ENCODE data around the gene ITFG2. TPM values are rescaled to one million over a fixed set of nuclear protein-coding genes. Genes with fewer than 3 reads are reported as not detected.

ITFG2 gene
- total RNA-seq, 2 experiments from 2014 or later = 42.0 to 55.2 TPM

DNA sequence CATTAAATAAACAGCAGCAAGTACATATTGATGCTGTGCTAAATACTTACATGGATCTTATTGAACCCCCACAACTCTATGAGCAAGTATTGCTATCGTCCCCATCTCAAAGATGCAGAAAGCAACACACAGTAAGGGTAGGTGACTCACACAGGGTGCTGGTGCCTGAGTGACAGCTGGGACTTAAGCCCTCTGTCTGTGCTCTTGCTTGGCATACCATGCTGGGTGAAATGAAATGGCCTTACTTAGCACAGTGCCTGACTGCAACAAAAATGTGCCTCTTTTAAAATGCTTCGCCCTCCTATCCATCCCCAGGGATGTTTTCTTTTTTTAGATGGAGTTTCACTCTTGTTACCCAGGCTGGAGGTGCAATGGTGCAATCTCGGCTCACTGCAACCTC, 43.6 kb downstream of the ITFG2 start:
- intact Hi-C loops (cut with micrococcal nuclease; ENCODE audit: unreplicated experiment) = no loop called here
- no peak overlapping the region for H3K27ac ChIP-seq (ENCODE audit: low read depth, low read length, poor library complexity, severe bottlenecking)
- H3K36me3 ChIP-seq (ENCODE audit: insufficient read depth, low read length) = peaks cover 66% of the 10 kb centered on the region
- no peaks in the 10 kb centered on the region for H4K20me1 ChIP-seq (ENCODE audit: insufficient read depth, low read length)
- ChIA-PET CTCF (ENCODE audit: unreplicated experiment) (no interaction called here), POLR2A (no interaction called here)
- H3K4me2 ChIP-seq (ENCODE audit: low read length) = no peak overlapping the region
- DNase-seq (ENCODE audit: low spot score) = no peak
- BruUV-seq (replicated peaks) = no TSS peak
- no peaks in the 10 kb centered on the region for H3K9me2 ChIP-seq (ENCODE audit: insufficient read depth, low read length)
- no peaks in the 10 kb centered on the region for H3K79me2 ChIP-seq (ENCODE audit: insufficient read depth, low read depth, low read length)
- TF ChIP-seq, protein P1, sequence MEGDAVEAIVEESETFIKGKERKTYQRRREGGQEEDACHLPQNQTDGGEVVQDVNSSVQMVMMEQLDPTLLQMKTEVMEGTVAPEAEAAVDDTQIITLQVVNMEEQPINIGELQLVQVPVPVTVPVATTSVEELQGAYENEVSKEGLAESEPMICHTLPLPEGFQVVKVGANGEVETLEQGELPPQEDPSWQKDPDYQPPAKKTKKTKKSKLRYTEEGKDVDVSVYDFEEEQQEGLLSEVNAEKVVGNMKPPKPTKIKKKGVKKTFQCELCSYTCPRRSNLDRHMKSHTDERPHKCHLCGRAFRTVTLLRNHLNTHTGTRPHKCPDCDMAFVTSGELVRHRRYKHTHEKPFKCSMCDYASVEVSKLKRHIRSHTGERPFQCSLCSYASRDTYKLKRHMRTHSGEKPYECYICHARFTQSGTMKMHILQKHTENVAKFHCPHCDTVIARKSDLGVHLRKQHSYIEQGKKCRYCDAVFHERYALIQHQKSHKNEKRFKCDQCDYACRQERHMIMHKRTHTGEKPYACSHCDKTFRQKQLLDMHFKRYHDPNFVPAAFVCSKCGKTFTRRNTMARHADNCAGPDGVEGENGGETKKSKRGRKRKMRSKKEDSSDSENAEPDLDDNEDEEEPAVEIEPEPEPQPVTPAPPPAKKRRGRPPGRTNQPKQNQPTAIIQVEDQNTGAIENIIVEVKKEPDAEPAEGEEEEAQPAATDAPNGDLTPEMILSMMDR (conservative IDR thresholded peaks at IDR 0.05; ENCODE audit: low read length) = no peak
- TF ChIP-seq EZH2phosphoT487 (IDR thresholded peaks at IDR 0.05; ENCODE audit: borderline replicate concordance, low read depth, low read length) = no peak
- H3K9me3 ChIP-seq (ENCODE audit: low read length) = no peaks in the 10 kb centered on the region
- H3K4me1 ChIP-seq (ENCODE audit: insufficient read depth, low read length, poor library complexity, severe bottlenecking) = no peaks in the 10 kb centered on the region
- H2AFZ ChIP-seq (ENCODE audit: low read length) = no peak overlapping the region
- H3K4me3 ChIP-seq (ENCODE audit: low read depth, low read length, poor library complexity, severe bottlenecking) = no peak overlapping the region

DNA sequence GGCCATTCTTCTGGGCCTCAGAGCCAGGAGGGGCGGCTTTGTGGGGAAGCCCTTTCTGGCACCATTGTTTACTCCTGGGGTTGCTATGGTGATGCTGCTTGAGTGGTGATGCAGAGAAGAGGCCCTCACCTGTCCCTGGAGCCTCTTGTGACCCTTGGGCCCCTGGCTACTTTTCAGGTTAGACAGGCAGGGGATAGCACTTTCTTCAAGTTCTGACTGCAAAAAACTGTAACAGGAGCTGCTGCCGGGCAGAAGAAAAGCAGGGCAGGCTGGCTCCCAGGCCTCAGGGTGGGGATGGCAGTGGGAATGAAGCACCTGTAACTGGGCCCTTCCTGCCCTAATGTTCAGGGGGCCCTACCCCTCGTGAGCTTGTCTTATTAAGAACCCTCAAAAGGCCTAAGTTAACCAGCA, 44.6 kb downstream of the ITFG2 start, which contains the start of gene TEX52:
Gene TEX52, minus strand, starts transcription at position 19 of the 411 bp plus-strand sequence. Its CDS starts 13 bp downstream, at position 6.
- ChIA-PET CTCF (ENCODE audit: unreplicated experiment) (no interaction called here), POLR2A (no interaction called here)
- Histone ChIP-seq H3K4me3 (ENCODE audit: low read depth, low read length, poor library complexity, severe bottlenecking) (no peak within 1 kb of the TSS), H3K9me3 (ENCODE audit: low read length) (no peaks in the 10 kb centered on the region), H3K79me2 (ENCODE audit: insufficient read depth, low read depth, low read length) (no peaks in the 10 kb centered on the region), H3K36me3 (ENCODE audit: insufficient read depth, low read length) (peaks cover 72% of the 10 kb centered on the region), H4K20me1 (ENCODE audit: insufficient read depth, low read length) (no peaks in the 10 kb centered on the region), H3K27ac (ENCODE audit: low read depth, low read length, poor library complexity, severe bottlenecking) (no peak within 1 kb of the TSS), H3K9me2 (ENCODE audit: insufficient read depth, low read length) (no peaks in the 10 kb centered on the region), H3K4me1 (ENCODE audit: insufficient read depth, low read length, poor library complexity, severe bottlenecking) (no peaks in the 10 kb centered on the region), H2AFZ (ENCODE audit: low read length) (no peak within 1 kb of the TSS), H3K4me2 (ENCODE audit: low read length) (no peak within 1 kb of the TSS)
- intact Hi-C loops (cut with micrococcal nuclease; ENCODE audit: unreplicated experiment) = no loop called here
- TF ChIP-seq EZH2phosphoT487 (IDR thresholded peaks at IDR 0.05; ENCODE audit: borderline replicate concordance, low read depth, low read length) = no peak
- TF ChIP-seq, protein P1 (conservative IDR thresholded peaks at IDR 0.05; ENCODE audit: low read length) = no peak
- BruUV-seq (replicated peaks) = no TSS peak
- DNase-seq (ENCODE audit: low spot score) = no peak

DNA sequence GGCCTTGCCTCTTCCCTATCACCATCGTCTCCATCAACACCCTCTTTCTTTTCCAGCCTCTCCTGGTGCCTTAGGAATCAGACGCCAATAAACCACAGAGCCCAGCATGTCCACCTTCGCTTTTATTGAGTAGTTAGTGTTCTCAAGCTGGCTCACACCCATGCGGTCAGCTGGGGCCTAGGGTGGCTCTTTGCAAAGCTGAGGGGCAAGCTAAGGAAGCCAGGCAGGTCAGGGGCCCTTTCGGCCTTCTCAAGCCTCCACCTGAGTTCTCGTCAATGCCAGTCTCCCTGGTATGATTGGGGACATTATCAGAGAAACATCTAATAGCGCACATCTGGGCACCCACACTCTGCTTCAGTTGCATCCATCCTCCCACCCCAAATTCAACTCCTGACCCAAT, 45.1 kb downstream of the ITFG2 start:
- CTCF ChIA-PET (ENCODE audit: unreplicated experiment) = no interaction called here
- POLR2A ChIA-PET = no interaction called here
- Histone ChIP-seq H3K4me1 (ENCODE audit: insufficient read depth, low read length, poor library complexity, severe bottlenecking) (no peaks in the 10 kb centered on the region), H3K9me2 (ENCODE audit: insufficient read depth, low read length) (no peaks in the 10 kb centered on the region), H2AFZ (ENCODE audit: low read length) (no peak overlapping the region), H3K36me3 (ENCODE audit: insufficient read depth, low read length) (peaks cover 77% of the 10 kb centered on the region), H3K4me2 (ENCODE audit: low read length) (no peak overlapping the region), H4K20me1 (ENCODE audit: insufficient read depth, low read length) (no peaks in the 10 kb centered on the region), H3K9me3 (ENCODE audit: low read length) (no peaks in the 10 kb centered on the region), H3K27ac (ENCODE audit: low read depth, low read length, poor library complexity, severe bottlenecking) (no peak overlapping the region), H3K79me2 (ENCODE audit: insufficient read depth, low read depth, low read length) (no peaks in the 10 kb centered on the region), H3K4me3 (ENCODE audit: low read depth, low read length, poor library complexity, severe bottlenecking) (no peak overlapping the region)
- TF ChIP-seq, protein P1 (conservative IDR thresholded peaks at IDR 0.05; ENCODE audit: low read length) = no peak
- no peak for TF ChIP-seq EZH2phosphoT487 (IDR thresholded peaks at IDR 0.05; ENCODE audit: borderline replicate concordance, low read depth, low read length)
- no peak for DNase-seq (ENCODE audit: low spot score)
- intact Hi-C loops (cut with micrococcal nuclease; ENCODE audit: unreplicated experiment) = no loop called here
- no TSS peak for BruUV-seq (replicated peaks)

Measured in OCI-LY7 (cell line).